Neural crest cell (in vitro differentiated cells): ENCODE results near the gene SRRM1. TPM values are rescaled to one million over a fixed set of nuclear protein-coding genes. Genes with fewer than 3 reads are reported as not detected.
"Not testable (repeated sequence)": the region's sequence is repeated elsewhere in the genome, so short reads cannot be mapped to it uniquely, and the experiment has no call there.

Experiments
- DNase-seq: peaks from one replicate; pipeline ENCODE4 v3.0.0; 2021; ENCODE audit warnings: low read depth, mixed read lengths, low spot score
- H3K27ac Mint-ChIP-seq: one replicate; pipeline ENCODE4 v1.8.0; 2021; ENCODE audit warnings: mild to moderate bottlenecking, mixed read lengths; ENCODE audit not compliant: unreplicated experiment
- H3K27me3 Mint-ChIP-seq: 2 replicates; pipeline ENCODE4 v1.8.0; 2021; ENCODE audit warnings: low read depth, mild to moderate bottlenecking, mixed read lengths
- H3K36me3 Mint-ChIP-seq: 2 replicates; pipeline ENCODE4 v1.8.0; 2021; ENCODE audit warnings: low read depth, mild to moderate bottlenecking, mixed read lengths
- H3K4me1 Mint-ChIP-seq: 2 replicates; pipeline ENCODE4 v1.8.0; 2021; ENCODE audit warnings: mixed read lengths
- H3K4me3 Mint-ChIP-seq: one replicate; pipeline ENCODE4 v1.8.0; 2021; ENCODE audit warnings: mild to moderate bottlenecking, mixed read lengths
- H3K9me3 Mint-ChIP-seq: 2 replicates; pipeline ENCODE4 v1.8.0; 2021; ENCODE audit warnings: mixed read lengths
- CTCF ChIP-seq: fragments of 200-600 bp; sonication (generic); conservative IDR thresholded peaks from 2 replicates; pipeline ENCODE4 v1.5.0; 2021; ENCODE audit warnings: antibody characterized with exemption, mild to moderate bottlenecking
- total RNA-seq: library from RNA; stranded (reverse); gene quantifications from 2 replicates; pipeline ENCODE4 v1.2.1, GENCODE V29; 2021

SRRM1 gene
- total RNA-seq, 1 donor from 2014 or later, result 217 TPM

GRCh38 chr1:24666794-24667193 is 23.7 kb downstream of the SRRM1 start:
- H3K36me3 Mint-ChIP-seq, result peaks cover 17% of the 10 kb centered on the region
- no peak for DNase-seq
- H3K9me3 Mint-ChIP-seq, result no peaks in the 10 kb centered on the region
- H3K4me1 Mint-ChIP-seq, result no peaks in the 10 kb centered on the region
- no peak overlapping the region for H3K27ac Mint-ChIP-seq
- no peak overlapping the region for H3K4me3 Mint-ChIP-seq
- TF ChIP-seq CTCF, result no peak
- no peaks in the 10 kb centered on the region for H3K27me3 Mint-ChIP-seq

DNA sequence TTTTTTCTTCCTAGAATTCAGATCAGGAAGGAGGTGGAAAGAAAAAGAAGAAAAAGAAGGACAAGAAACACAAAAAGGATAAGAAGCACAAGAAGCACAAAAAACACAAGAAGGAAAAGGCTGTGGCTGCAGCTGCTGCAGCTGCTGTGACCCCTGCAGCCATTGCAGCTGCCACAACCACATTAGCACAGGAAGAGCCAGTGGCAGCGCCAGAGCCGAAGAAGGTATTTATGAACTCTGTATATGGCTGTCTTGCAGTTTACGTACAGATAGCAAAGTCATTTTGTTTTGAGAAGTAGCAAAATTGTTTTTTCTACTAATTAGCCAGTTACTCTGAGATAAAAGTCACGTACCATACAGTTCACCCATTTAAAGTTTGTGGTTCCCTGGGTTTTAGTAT is 28.3 kb downstream of the SRRM1 start:
- not testable (repeated sequence) for H3K4me3 Mint-ChIP-seq, H3K4me1 Mint-ChIP-seq, DNase-seq, H3K27ac Mint-ChIP-seq, H3K27me3 Mint-ChIP-seq, H3K9me3 Mint-ChIP-seq
- peaks cover 17% of the 10 kb centered on the region for H3K36me3 Mint-ChIP-seq

DNA sequence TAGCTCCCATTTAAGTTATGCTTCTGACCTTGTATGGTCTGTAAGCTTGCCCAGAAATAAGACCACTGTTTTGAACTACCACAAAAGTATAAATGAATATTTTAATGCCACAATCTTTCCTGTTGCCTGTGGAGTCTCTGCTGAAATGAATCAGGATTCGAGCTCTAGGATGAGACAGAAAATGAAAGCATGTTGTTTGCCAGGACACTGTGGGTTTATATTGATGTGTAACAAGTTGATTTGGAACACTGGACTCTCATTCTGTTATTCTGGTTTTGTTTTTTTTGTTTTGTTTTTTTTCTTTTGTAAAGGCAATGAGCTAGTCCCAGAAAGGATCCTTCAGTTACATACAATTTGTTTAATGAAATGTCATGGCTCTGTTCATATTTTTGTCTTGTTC is 29.6 kb downstream of the SRRM1 start:
- H3K36me3 Mint-ChIP-seq, result peaks cover 19% of the 10 kb centered on the region
- not testable (repeated sequence) for H3K27ac Mint-ChIP-seq, H3K27me3 Mint-ChIP-seq

DNA sequence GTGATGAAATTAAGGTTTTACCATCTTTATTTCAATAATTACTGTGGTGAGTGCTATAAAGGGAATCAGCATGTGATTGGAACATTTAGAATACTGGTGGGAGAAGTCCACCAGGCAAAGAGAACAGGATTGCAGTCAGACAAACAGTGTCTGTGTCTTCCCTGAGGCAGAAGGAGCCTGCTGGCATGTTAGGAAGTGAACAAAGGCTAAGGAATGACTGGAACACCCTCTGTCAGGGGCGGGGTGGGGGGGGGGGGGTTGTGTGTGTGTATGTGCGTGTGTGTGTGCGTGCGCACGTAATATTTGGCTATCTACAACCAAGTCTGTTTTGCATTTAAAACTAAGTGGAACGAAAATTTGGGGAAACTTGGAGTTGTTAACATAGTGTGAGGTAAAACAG is 30.2 kb downstream of the SRRM1 start:
- H3K4me1 Mint-ChIP-seq, result no peaks in the 10 kb centered on the region
- no peak overlapping the region for H3K27ac Mint-ChIP-seq
- DNase-seq, result no peak
- no peaks in the 10 kb centered on the region for H3K27me3 Mint-ChIP-seq
- TF ChIP-seq CTCF, result no peak
- H3K9me3 Mint-ChIP-seq, result no peaks in the 10 kb centered on the region
- H3K4me3 Mint-ChIP-seq, result no peak overlapping the region
- peaks cover 15% of the 10 kb centered on the region for H3K36me3 Mint-ChIP-seq

More for the DNA sequence above, 29.6 kb downstream of the SRRM1 start:
- not testable (repeated sequence) for H3K4me1 Mint-ChIP-seq, H3K9me3 Mint-ChIP-seq, DNase-seq, H3K4me3 Mint-ChIP-seq

DNA sequence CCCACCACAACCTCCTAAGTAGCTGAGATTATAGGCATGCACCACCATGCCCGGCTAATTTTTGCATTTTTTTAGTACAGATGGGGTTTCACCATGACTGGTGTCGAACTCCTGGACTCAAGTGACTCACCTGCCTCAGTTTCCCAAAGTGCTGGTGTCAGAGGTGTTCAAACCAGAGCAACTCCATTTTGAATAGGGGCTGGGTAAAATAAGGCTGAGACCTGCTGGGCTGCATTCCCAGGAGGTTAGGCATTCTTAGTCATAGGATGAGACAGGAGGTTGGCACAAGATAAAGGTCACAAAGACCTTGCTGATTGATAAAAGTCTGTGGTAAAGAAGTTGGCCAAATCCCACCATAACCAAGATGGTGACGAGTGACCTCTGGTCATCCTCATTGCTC is 35.3 kb downstream of the SRRM1 start:
- H3K36me3 Mint-ChIP-seq, result peaks cover 11% of the 10 kb centered on the region
- DNase-seq, H3K4me3 Mint-ChIP-seq, H3K27ac Mint-ChIP-seq, H3K27me3 Mint-ChIP-seq, H3K4me1 Mint-ChIP-seq, H3K9me3 Mint-ChIP-seq: not testable (repeated sequence)

GRCh38 chr1:24679725-24680124 is 36.6 kb downstream of the SRRM1 start:
- DNase-seq, result no peak
- Mint-ChIP-seq H3K4me3 (no peak overlapping the region), H3K27me3 (no peaks in the 10 kb centered on the region), H3K9me3 (no peaks in the 10 kb centered on the region), H3K27ac (no peak overlapping the region), H3K36me3 (peaks cover 8% of the 10 kb centered on the region), H3K4me1 (peaks cover 7% of the 10 kb centered on the region)
- no peak for TF ChIP-seq CTCF

GRCh38 chr1:24683713-24684162 is 40.6 kb downstream of the SRRM1 start:
- Mint-ChIP-seq H3K27me3 (no peaks in the 10 kb centered on the region), H3K36me3 (peaks cover 3% of the 10 kb centered on the region), H3K27ac (peak overlapping the region; percentile 50), H3K4me1 (peaks cover 7% of the 10 kb centered on the region), H3K9me3 (no peaks in the 10 kb centered on the region), H3K4me3 (no peak overlapping the region)
- DNase-seq, result no peak
- TF ChIP-seq CTCF, result no peak
